NCI-H524 (cell line): Measurements from ENCODE around the gene TTC28.
"Not testable (repeated sequence)": the region's sequence is repeated elsewhere in the genome, so short reads cannot be mapped to it uniquely, and the experiment has no call there.

ENCODE experiments used
- DNase-seq, 2 experiments: peaks; one replicate each; lab custom pipeline; 2025; lab: John Stamatoyannopoulos, UW

The TTC28 gene

DNA sequence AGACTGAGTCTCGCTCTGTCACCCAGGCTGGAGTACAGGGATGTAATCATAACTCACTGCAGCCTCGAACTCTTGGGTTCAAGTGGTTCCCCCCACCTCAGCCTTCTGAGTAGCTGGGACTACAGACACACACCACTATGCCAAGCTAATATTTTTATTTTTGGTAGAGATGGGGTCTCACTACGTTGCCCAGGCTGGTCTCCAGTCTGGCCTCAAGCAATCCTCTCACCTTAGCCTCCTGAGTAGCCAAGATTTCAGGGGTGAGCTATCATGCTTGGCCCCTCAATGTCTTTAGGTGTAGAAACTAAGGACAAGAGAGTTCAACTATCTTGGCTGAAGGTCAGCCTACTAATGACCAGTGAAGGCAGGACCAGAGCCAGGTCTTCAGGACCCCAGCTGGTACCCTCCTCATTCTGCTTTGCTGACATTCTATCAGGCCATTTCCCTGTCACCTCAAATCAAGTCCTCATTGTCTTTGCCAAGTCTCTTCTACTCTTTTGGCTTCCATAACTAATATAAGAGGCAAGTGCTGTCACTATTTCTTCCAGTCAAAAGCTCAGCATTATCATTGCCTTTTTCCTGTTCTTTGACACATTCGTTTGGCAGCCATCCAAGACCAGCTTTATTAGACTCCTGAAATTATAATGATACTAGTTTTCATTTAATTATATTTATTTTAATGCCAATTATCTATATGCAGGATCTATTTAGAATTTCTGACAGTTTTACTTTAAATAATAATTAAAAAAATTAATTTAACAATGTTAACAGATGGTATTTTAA lies 496.4 kb downstream of the TTC28 start:
- DNase-seq: no peak

- DNase-seq: no peak
These were observed 498.6 kb downstream of the TTC28 start for GRCh38 chr22:28180804-28181731.

DNA sequence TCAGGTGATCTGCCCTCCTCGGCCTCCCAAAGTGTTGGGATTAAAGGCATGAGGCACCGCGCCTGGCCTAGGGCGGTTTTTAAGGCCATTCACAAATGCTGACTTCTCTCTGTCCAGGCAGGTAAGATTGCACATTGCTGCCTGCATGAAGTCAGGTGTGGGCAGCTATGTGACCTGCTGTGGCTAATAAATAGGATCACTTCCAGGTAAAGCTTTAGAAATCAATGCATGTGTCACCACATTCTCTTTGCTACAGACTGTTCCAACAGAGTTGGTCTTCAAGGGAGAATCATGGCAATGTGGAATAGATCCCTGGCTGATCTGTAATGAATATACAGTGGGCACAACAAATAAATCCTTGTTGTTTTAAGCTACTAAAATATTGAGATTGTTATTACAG lies 500.2 kb downstream of the TTC28 start:
- DNase-seq: no peak

DNA sequence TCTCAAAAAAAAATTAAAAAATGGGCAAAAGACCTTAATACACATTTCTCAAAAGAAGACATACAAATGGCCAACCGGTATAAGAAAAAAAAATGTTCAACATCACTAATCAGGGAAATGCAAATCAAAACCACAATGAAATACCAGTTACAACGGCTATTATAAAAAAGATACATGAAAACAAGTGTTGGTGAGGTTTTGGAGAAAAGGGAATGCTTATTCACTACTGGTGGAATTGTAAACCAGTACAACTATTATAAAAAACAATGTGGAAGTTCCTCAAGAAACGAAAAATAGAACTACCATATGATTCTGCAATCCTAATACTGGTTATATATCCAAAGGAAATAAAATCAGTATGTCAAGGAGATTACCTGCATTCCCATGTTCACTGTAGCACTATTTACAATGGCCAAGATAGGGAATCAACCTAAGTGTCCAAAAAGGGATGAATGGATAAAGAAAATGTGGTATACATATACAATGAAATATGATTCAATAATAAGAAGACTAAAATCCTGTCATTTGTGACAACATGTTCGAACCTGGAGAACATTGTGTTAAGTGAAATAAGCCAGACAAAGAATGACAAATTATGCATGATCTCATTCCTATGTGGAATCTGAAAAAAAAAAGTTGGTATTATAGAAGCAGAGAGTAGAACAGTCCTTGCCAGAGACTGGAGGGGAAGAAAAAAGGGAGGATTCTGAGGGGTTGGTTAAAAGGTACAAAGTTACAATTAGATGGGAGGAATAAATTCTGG lies 503.7 kb downstream of the TTC28 start:
- DNase-seq: no peak

DNA sequence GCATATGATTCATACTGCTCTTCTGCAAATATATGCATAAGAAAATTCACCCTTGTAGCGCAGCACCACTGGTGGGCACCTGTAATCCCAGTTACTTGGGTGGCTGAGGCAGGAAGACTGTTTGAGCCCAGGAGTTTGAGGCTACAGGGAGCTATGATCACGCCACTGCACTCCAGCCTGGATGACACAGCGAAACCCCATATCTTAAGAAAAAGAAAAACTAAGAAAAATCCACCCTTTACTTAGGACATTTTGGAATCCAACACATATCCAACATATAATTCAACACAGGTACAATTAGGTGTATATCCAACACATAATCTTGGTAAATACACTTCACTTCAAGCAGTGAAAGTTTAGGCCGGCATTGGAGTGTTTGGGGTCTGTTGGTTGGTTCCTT lies 505.1 kb downstream of the TTC28 start:
- DNase-seq: no peak

GRCh38 chr22:28172892-28173670 lies 506.6 kb downstream of the TTC28 start:
- peak in 1 of 2 experiments; percentile 36 for DNase-seq

- no peak for DNase-seq
These were observed 507.9 kb downstream of the TTC28 start for GRCh38 chr22:28171712-28172111.

DNA sequence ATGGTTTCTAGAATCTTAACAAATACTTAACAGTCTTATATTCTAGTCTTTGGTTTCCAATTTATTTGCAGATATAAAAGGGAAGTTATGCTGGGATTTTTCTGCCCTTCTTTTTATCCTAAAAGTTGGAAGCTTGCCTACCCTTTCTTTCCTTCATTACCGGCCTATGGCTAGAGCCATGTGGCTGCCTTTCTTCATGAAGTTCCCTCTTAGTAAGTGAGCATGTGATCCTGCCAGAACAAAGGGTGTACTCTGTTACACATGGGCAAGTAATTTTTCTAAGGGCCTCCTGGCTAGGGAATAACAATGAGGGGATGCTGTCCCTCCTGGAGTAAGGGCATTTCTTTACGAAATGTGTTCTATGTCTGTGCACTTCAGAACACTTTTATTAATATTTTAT lies 508.5 kb downstream of the TTC28 start:
- DNase-seq: no peak

DNA sequence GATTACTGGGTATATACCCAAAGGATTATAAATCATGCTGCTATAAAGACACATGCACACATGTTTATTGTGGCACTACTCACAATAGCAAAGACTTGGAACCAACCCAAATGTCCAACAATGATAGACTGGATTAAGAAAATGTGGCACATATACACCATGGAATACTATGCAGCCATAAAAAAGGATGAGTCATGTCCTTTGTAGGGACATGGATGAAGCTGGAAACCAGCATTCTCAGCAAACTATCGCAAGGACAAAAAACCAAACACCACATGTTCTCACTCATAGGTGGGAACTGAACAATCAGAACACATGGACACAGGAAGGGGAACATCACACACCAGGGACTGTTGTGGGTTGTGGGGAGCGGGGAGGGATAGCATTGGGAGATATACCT lies 510.3 kb downstream of the TTC28 start:
- DNase-seq: not testable (repeated sequence)

GRCh38 chr22:28155808-28156207 lies 523.8 kb downstream of the TTC28 start:
- DNase-seq: no peak

- DNase-seq: no peak
These were observed 524.8 kb downstream of the TTC28 start for GRCh38 chr22:28154861-28155260.

DNA sequence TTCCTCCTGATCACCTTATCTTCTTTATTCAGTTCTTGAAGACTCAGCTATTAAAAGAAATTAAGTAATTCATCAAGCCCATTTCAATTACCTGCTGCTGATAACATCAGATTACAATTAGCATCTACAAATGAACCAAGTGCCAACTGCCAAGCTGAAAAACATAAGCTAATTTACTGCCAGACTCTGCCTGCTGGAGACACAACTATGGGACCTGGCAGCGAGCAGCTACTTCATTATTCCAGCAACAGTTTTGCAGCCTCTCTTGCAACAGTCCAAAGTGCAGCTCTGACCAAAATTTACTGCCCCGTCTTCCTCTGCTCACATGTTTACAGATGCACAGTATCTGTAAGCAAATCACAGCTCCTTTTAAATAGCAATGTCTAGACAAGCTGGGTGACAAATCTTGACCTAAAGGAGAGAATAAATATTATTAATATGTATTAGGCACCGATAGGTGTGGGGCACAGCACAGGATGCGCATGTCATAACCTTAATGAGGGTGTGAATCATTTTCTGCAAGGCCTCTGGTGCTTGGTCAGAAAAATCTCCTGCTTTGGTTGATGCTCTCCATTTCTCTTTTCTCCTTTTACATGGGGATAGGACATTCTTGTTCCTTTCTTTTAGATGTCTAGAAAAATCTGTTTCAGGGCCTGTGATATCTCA lies 528.4 kb downstream of the TTC28 start:
- DNase-seq: peak in 1 of 2 experiments; percentile 44

- no peak for DNase-seq
These were observed 530.7 kb downstream of the TTC28 start for GRCh38 chr22:28148816-28149465.

DNA sequence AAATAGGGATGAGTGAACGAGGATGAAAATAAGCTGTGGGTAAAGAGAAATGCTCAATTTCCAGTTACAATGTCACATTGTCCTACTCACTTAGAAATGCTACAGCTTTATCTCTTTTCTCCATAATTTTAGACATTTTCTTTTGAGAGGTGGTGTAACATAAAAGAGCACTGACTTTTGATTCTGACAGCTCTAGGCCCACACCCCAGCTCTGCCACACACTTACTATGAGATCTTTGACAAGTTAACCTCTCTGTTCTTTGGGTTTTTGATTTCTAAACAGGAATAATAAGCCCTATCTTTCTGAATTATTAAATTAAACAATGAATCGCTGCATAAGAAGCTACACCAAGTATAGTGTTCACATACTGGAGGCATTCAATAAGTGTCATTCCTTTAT lies 532.2 kb downstream of the TTC28 start:
- no peak for DNase-seq

GRCh38 chr22:28146401-28147314 lies 533.0 kb downstream of the TTC28 start:
- DNase-seq: peak; percentile 95 to 96

DNA sequence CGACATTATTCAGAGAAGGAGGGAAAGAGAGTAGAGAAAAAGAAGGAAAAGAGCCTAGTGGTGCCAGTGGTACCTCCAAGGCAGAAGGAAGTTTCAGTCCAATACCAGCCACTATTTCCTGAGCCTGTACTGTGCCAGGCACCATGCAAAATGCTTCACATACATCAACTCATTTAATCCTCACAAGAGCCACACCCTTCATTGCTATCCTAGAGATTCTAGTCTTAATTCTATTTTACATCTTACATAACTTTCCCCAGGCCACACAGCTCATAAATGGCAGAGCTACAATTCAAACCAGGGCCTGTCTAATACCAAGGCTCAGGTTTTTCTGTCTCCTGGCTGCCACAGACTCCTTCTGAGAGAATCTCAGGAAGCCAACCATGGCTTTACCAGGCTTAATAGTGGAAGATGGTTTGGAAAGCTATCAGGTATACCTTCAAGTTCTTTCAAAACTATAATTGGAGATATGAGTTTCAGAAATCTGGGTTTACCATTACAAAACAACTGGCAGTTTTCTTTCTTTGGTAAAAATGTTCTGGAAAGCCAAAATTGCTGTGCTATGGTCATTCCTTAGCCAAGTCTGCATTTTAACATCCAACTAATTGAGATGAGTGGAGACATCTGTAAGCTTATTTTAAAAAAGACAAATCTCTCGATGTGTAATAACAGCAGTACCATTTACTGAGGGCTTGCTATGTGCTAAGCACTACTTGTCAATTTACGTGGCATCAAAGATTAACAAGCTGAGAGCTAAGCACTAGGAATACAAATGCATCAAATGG lies 535.5 kb downstream of the TTC28 start:
- DNase-seq: no peak

GRCh38 chr22:28143241-28143865 lies 536.3 kb downstream of the TTC28 start:
- DNase-seq: no peak

DNA sequence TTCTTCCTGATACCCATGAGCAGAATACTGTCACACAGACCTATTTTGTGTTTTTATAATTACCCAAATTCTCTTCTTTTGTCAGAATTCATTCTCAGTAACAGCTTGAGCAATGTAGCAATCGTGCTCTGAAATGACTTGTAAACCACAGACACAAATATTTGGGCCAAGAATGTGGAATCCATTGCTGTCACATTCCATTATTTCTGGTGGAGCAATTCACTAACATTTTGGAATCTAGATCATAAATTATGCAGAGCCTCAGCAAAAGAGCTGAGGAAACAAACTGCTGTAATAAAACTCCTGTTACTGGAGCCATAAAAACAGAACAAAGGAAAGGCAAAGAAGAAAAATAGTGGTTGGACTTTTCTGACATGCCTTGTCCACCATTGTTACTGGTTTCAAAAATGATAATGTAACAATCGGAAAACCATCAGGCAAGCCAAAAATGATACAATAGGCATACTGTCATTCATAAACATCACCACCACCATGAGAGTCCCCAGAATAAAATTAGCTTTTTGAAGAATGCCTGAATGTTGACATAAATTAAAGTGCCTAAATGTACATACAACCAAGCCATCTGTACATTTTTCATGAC lies 537.2 kb downstream of the TTC28 start:
- no peak for DNase-seq
